IMR-90 (cell line): Measurements from ENCODE around the gene GLS. TPM values are rescaled to one million over a fixed set of nuclear protein-coding genes. Genes with fewer than 3 reads are reported as not detected.

Experiments
- ATAC-seq: fragments of 200-7000 bp; cut with Tn5 transposase; 2 replicates; pipeline ENCODE4 v1.9.1; 2020; ENCODE audit warnings: low read depth, mild to moderate bottlenecking, moderate library complexity
- BruUV-seq: library from RNA; stranded (reverse); fragments of 400-500 nt; replicated peaks from 2 replicates; lab custom pipeline; 2021; lab: Mats Ljungman, UMichigan
- CTCF ChIA-PET: fragments of 300-600 bp; formaldehyde crosslinking; extraction: SDS; loops from one replicate; lab custom pipeline; 2021; ENCODE audit warnings: antibody characterized with exemption; lab: Yijun Ruan, JAX
- POLR2A ChIA-PET: fragments of 300-600 bp; sonication (Branson Sonifier 250); formaldehyde crosslinking; loops from one replicate; lab custom pipeline; 2022; ENCODE audit warnings: antibody characterized with exemption; ENCODE audit not compliant: unreplicated experiment; lab: Charles Lee
- DNase-seq: peaks from one replicate; pipeline ENCODE4 v3.0.0; 2013
- H2AFZ ChIP-seq: replicated peaks from 2 replicates; pipeline ENCODE3; 2013; ENCODE audit warnings: low read length, mild to moderate bottlenecking; ENCODE audit not compliant: poor library complexity
- H2AK5ac ChIP-seq: 2 replicates; pipeline ENCODE4 v1.6.1; 2013; ENCODE audit warnings: low read depth, low read length, inconsistent platforms
- H2AK9ac ChIP-seq: replicated peaks from 2 replicates; pipeline ENCODE3; 2013; ENCODE audit warnings: mild to moderate bottlenecking, low read depth, low read length, moderate library complexity; ENCODE audit not compliant: poor library complexity
- H2BK120ac ChIP-seq: 2 replicates; pipeline ENCODE4 v1.6.1; 2013; ENCODE audit warnings: low read depth, low read length, inconsistent platforms
- H2BK15ac ChIP-seq: 3 replicates; pipeline ENCODE4 v1.6.1; 2013; ENCODE audit warnings: low read depth, low read length, inconsistent platforms
- H2BK20ac ChIP-seq: 2 replicates; pipeline ENCODE4 v1.6.1; 2013; ENCODE audit warnings: low read depth, mild to moderate bottlenecking, inconsistent platforms, low read length, moderate library complexity
- H2BK5ac ChIP-seq: 2 replicates; pipeline ENCODE4 v1.6.1; 2013; ENCODE audit warnings: mild to moderate bottlenecking, low read depth, low read length, inconsistent platforms; ENCODE audit not compliant: poor library complexity, severe bottlenecking
- H3K14ac ChIP-seq: replicated peaks from 2 replicates; pipeline ENCODE4 v1.6.1; 2013; ENCODE audit warnings: low read depth, low read length, inconsistent platforms
- H3K18ac ChIP-seq: 2 replicates; pipeline ENCODE4 v1.6.1; 2013; ENCODE audit warnings: low read depth, low read length, control low read depth
- H3K23ac ChIP-seq: 2 replicates; pipeline ENCODE4 v1.6.1; 2013; ENCODE audit warnings: low read depth, low read length, inconsistent platforms
- H3K27ac ChIP-seq: 2 replicates; pipeline ENCODE4 v1.5.1; 2013; ENCODE audit warnings: mild to moderate bottlenecking, control low read depth, low read length; ENCODE audit not compliant: insufficient read depth
- H3K27me3 ChIP-seq: 2 replicates; pipeline ENCODE4 v1.6.1; 2013; ENCODE audit warnings: low read length; ENCODE audit not compliant: control insufficient read depth, insufficient read depth
- H3K36me3 ChIP-seq: 2 replicates; pipeline ENCODE4 v1.6.1; 2013; ENCODE audit warnings: low read length, mixed read lengths; ENCODE audit not compliant: control insufficient read depth, insufficient read depth
- H3K4ac ChIP-seq: 2 replicates; pipeline ENCODE4 v1.6.1; 2013; ENCODE audit warnings: low read depth, low read length, inconsistent platforms
- H3K4me1 ChIP-seq: 2 replicates; pipeline ENCODE4 v1.6.1; 2013; ENCODE audit warnings: low read length, mixed read lengths; ENCODE audit not compliant: control insufficient read depth, insufficient read depth
- H3K4me2 ChIP-seq: 2 replicates; pipeline ENCODE4 v1.6.1; 2013; ENCODE audit warnings: low read depth, mild to moderate bottlenecking, control low read depth, low read length, moderate library complexity
- H3K4me3 ChIP-seq: 2 replicates; pipeline ENCODE4 v1.5.1; 2013; ENCODE audit warnings: low read depth, mild to moderate bottlenecking, control low read depth, low read length, moderate library complexity; ENCODE audit not compliant: insufficient read depth
- H3K56ac ChIP-seq: 2 replicates; pipeline ENCODE4 v1.6.1; 2013; ENCODE audit warnings: low read length, inconsistent platforms; ENCODE audit not compliant: insufficient read depth; ENCODE audit errors: extremely low read depth
- H3K79me1 ChIP-seq, 2 experiments: 2 replicates each; pipeline ENCODE4 v1.6.1; 2013; ENCODE audit warnings: low read length in 2 of 2, inconsistent platforms in 1 of 2, low read depth in 1 of 2
- H3K9ac ChIP-seq: 2 replicates; pipeline ENCODE4 v1.6.1; 2013; ENCODE audit warnings: low read depth, low read length, control low read depth
- H3K9me1 ChIP-seq: 2 replicates; pipeline ENCODE4 v1.6.1; 2013; ENCODE audit warnings: low read length, inconsistent platforms; ENCODE audit not compliant: insufficient read depth
- H3K9me3 ChIP-seq: 2 replicates; pipeline ENCODE4 v1.6.1; 2013; ENCODE audit warnings: low read length; ENCODE audit not compliant: control insufficient read depth, insufficient read depth
- H4K20me1 ChIP-seq: 2 replicates; pipeline ENCODE4 v1.6.1; 2013; ENCODE audit warnings: low read length, inconsistent platforms; ENCODE audit not compliant: insufficient read depth
- H4K5ac ChIP-seq: 2 replicates; pipeline ENCODE4 v1.6.1; 2013; ENCODE audit warnings: mild to moderate bottlenecking, low read depth, low read length, control low read depth
- H4K8ac ChIP-seq, 2 experiments: 2 replicates each; pipeline ENCODE4 v1.6.1; 2013; ENCODE audit warnings: low read depth in 2 of 2, low read length in 2 of 2, control low read depth in 1 of 2, inconsistent platforms in 1 of 2
- H4K91ac ChIP-seq: 2 replicates; pipeline ENCODE4 v1.6.1; 2013; ENCODE audit warnings: low read depth, low read length, inconsistent platforms; ENCODE audit not compliant: insufficient read depth
- BHLHE40 ChIP-seq: fragments of 150-350 bp; IDR thresholded peaks from 2 replicates; pipeline ENCODE4 v1.6.1; 2016; ENCODE audit warnings: mild to moderate bottlenecking, low read depth, low read length
- CEBPB ChIP-seq: IDR thresholded peaks from 2 replicates; pipeline ENCODE4 v1.6.1; 2012; ENCODE audit warnings: low read depth, low read length, improper control_type of control experiment
- MXI1 ChIP-seq: IDR thresholded peaks from 2 replicates; pipeline ENCODE4 v1.6.1; 2012; ENCODE audit warnings: low read depth, mild to moderate bottlenecking, low read length, moderate library complexity, borderline replicate concordance
- NFE2L2 ChIP-seq: fragments of 150-350 bp; IDR thresholded peaks from 2 replicates; pipeline ENCODE4 v1.6.1; 2016; ENCODE audit warnings: low read depth, mild to moderate bottlenecking, low read length
- dilution Hi-C: fragments of 300-500 bp; cut with HindIII; formaldehyde crosslinking; loops from one replicate; pipeline ENCODE4 v1.14.3; 2018; ENCODE audit warnings: low sequenced_read_pairs; ENCODE audit not compliant: unreplicated experiment
- in situ Hi-C: fragments of 300-500 bp; cut with MboI; formaldehyde crosslinking; loops from 3 replicates; pipeline ENCODE4 v1.14.3; 2019; ENCODE audit warnings: low sequenced_read_pairs, inconsistent platforms, mixed read lengths
- intact Hi-C: fragments of 100-400 bp; cut with micrococcal nuclease; formaldehyde crosslinking; loops from 2 replicates; pipeline ENCODE4 v1.10.0; 2022
- polyA plus RNA-seq, 3 experiments: library from polyadenylated mRNA; depleted of rRNA; stranded (reverse); fragments of >200 nt; gene quantifications; 2 replicates each; pipeline ENCODE4 v1.2.3, GENCODE V29; 2012; ENCODE audit warnings: low replicate concordance in 1 of 3
- total RNA-seq: library from RNA; depleted of rRNA; stranded (reverse); fragments of >200 nt; gene quantifications from 2 replicates; pipeline ENCODE4 v1.2.3, GENCODE V29; 2012
- TF ChIP-seq, protein P1 (sequence below): conservative IDR thresholded peaks from 2 replicates; pipeline ENCODE4 v1.5.1; 2012; ENCODE audit warnings: mild to moderate bottlenecking, low read depth, low read length, improper control_type of control experiment

Gene GLS
- total and polyA plus RNA-seq, 2 of the 4 experiments (the other 2 are of a cell fraction) = 87.5 to 130 TPM

DNA sequence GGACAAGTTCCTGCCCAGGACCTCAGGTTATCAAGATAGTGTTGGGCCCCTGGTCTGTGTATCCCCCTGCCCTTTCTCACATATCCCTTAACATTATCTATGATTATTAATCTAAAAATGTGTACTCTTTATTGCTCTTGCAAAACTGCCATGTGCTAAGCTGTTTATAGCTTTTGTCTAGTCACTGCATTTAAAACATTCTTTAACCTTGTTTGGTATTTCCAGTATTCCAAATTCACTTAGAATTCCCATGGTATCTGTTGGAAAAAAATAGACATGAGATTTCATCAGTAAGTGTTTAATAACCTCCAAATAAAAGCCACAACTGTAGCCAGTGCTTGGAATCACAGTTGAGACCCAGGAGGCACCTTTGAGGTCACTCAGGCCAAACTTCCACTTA lies 16.2 kb upstream of the GLS start:
- peak overlapping the region; percentile 93 for H2AK5ac ChIP-seq
- H2BK20ac ChIP-seq = peak overlapping the region; percentile 97
- peak overlapping the region; percentile 92 for H2BK120ac ChIP-seq
- peak overlapping the region; percentile 89 for H3K27ac ChIP-seq
- H3K4me3 ChIP-seq = no peak overlapping the region
- H3K9me3 ChIP-seq = no peaks in the 10 kb centered on the region
- TF ChIP-seq, protein P1, sequence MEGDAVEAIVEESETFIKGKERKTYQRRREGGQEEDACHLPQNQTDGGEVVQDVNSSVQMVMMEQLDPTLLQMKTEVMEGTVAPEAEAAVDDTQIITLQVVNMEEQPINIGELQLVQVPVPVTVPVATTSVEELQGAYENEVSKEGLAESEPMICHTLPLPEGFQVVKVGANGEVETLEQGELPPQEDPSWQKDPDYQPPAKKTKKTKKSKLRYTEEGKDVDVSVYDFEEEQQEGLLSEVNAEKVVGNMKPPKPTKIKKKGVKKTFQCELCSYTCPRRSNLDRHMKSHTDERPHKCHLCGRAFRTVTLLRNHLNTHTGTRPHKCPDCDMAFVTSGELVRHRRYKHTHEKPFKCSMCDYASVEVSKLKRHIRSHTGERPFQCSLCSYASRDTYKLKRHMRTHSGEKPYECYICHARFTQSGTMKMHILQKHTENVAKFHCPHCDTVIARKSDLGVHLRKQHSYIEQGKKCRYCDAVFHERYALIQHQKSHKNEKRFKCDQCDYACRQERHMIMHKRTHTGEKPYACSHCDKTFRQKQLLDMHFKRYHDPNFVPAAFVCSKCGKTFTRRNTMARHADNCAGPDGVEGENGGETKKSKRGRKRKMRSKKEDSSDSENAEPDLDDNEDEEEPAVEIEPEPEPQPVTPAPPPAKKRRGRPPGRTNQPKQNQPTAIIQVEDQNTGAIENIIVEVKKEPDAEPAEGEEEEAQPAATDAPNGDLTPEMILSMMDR = no peak
- TF ChIP-seq MXI1 (0 out of 2 replicates have a peak, but pooled peaks have one; percentile 4), NFE2L2 (peak; percentile 69), BHLHE40 (no peak), CEBPB (peak; percentile 75)
- H4K91ac ChIP-seq = peak overlapping the region; percentile 86
- peaks cover 8% of the 10 kb centered on the region for H3K9me1 ChIP-seq
- H3K36me3 ChIP-seq = no peaks in the 10 kb centered on the region
- H3K4me2 ChIP-seq = peak overlapping the region; percentile 48
- H3K23ac ChIP-seq = peak overlapping the region; percentile 85
- no peaks in the 10 kb centered on the region for H3K27me3 ChIP-seq
- BruUV-seq = no TSS peak
- POLR2A ChIA-PET = interaction anchor here (0.7 kb wide), 1 partner anchor 597 kb away, joined by 3 read pairs; no protein-coding TSS in a partner anchor
- peak; percentile 28 for ATAC-seq
- peak overlapping the region; percentile 96 for H3K4ac ChIP-seq
- H3K79me1 ChIP-seq = peaks cover 0 to 8% of the 10 kb centered on the region in 2 experiments; a peak in 1 of 4 replicates
- CTCF ChIA-PET = interaction anchor here (0.6 kb wide), 1 partner anchor 10 kb away, joined by 4 read pairs; no protein-coding TSS in a partner anchor
- peak overlapping the region; percentile 65 for H4K5ac ChIP-seq
- dilution Hi-C loops = no loop called here
- peak overlapping the region; percentile 87 for H2BK5ac ChIP-seq
- peak overlapping the region; percentile 19 for H2AFZ ChIP-seq
- in situ Hi-C loops = no loop called here
- peak overlapping the region; percentile 92 for H3K18ac ChIP-seq
- peaks cover 23% of the 10 kb centered on the region for H3K4me1 ChIP-seq
- H4K20me1 ChIP-seq = peaks cover 2% of the 10 kb centered on the region; the same call in 1 of the 2 replicates
- H4K8ac ChIP-seq = peak overlapping the region; percentile 66 to 81; a peak in 3 of 4 replicates
- H2BK15ac ChIP-seq = peak overlapping the region; percentile 89; the same call in 2 of the 3 replicates
- DNase-seq = peak; percentile 66
- 0 out of 2 replicates have a peak overlapping the region, but pooled peaks have one; percentile 4 for H3K9ac ChIP-seq
- H3K14ac ChIP-seq = peak overlapping the region; percentile 77
- peak overlapping the region; percentile 43; the same call in 1 of the 2 replicates for H3K56ac ChIP-seq
- no peak overlapping the region for H2AK9ac ChIP-seq
- intact Hi-C loops = no loop called here
